WERI-Rb-1 (cell line): ENCODE results near the gene CUL1.

Source experiments
- DNase-seq: peaks from one replicate; pipeline ENCODE4 v3.0.0-alpha.2; 2020
- H3K27ac ChIP-seq: fragments of 250-450 bp; sonication (Bioruptor Pico); 2 replicates; pipeline ENCODE4 v1.5.1; 2020; ENCODE audit warnings: mild to moderate bottlenecking, moderate library complexity
- H3K27me3 ChIP-seq: fragments of 250-450 bp; sonication (Bioruptor Pico); 2 replicates; pipeline ENCODE4 v1.5.1; 2021; ENCODE audit warnings: mild to moderate bottlenecking, low read depth, moderate library complexity; ENCODE audit not compliant: insufficient read depth, severe bottlenecking
- H3K36me3 ChIP-seq: fragments of 250-450 bp; sonication (Bioruptor Pico); 2 replicates; pipeline ENCODE4 v1.5.1; 2020; ENCODE audit warnings: mild to moderate bottlenecking, moderate library complexity
- H3K4me3 ChIP-seq: 2 replicates; pipeline ENCODE4 v1.5.1; 2011; ENCODE audit warnings: low read depth, mild to moderate bottlenecking, control low read depth, low read length
- H3K9me3 ChIP-seq: fragments of 250-450 bp; sonication (Bioruptor Pico); 2 replicates; pipeline ENCODE4 v1.5.1; 2021; ENCODE audit warnings: mild to moderate bottlenecking, moderate library complexity; ENCODE audit not compliant: severe bottlenecking
- CTCF ChIP-seq: IDR thresholded peaks from 2 replicates; pipeline ENCODE4 v1.5.1; 2011; ENCODE audit warnings: low read depth, mild to moderate bottlenecking, control low read depth, inconsistent platforms, low read length

Gene CUL1

GRCh38 chr7:148825338-148825737 is 126.6 kb downstream of the CUL1 start:
- no peak for TF ChIP-seq CTCF
- H3K36me3 ChIP-seq = peaks cover 77% of the 10 kb centered on the region
- no peak overlapping the region for H3K27ac ChIP-seq
- no peak overlapping the region for H3K4me3 ChIP-seq
- no peak for DNase-seq
- no peaks in the 10 kb centered on the region for H3K9me3 ChIP-seq
- no peaks in the 10 kb centered on the region for H3K27me3 ChIP-seq

DNA sequence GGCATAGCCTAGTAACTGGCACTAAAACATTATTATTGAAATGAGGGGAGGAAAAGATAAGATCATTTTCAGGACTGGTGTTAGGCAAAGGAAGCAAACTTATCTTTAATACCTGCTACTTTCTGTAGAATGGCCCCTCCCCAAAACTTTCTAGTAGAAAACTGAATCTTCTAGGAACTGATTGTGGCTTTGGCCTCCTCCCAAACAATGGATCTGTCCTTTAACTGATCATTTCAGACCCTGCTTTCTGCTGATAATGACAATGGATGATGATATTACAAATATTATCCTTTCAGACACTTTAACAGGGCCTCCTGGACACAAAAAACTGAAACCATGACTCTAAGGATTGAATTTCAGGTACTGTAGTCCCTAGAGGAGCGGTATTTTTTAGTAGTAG is 130.3 kb downstream of the CUL1 start:
- Histone ChIP-seq H3K27ac (no peak overlapping the region), H3K27me3 (no peaks in the 10 kb centered on the region), H3K4me3 (no peak overlapping the region), H3K9me3 (no peaks in the 10 kb centered on the region), H3K36me3 (peaks cover 93% of the 10 kb centered on the region)
- no peak for TF ChIP-seq CTCF
- DNase-seq = no peak

- H3K9me3 ChIP-seq = no peaks in the 10 kb centered on the region
- H3K27me3 ChIP-seq = no peaks in the 10 kb centered on the region
- no peak for TF ChIP-seq CTCF
- DNase-seq = no peak
- H3K27ac ChIP-seq = no peak overlapping the region
- H3K4me3 ChIP-seq = no peak overlapping the region
- H3K36me3 ChIP-seq = peaks cover 91% of the 10 kb centered on the region
These were observed 132.4 kb downstream of the CUL1 start for GRCh38 chr7:148830897-148831692.

DNA sequence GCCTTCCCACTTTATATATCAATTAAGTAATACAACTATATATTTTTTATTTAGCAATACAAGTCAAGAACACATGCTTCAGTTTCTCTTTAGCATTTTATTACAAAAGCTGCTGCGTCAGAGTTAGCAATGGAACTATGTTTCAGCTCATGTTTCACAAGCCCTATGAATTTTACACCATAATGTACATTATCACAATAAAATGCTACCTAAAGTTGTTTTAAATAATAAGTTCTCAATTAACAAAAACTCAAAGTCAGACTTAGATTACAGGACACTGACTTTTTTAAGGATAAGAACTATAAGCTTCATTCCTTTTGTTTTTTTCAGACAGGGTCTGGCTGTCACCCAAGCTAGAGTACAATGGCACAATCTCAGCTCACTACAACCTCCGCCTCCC is 133.1 kb downstream of the CUL1 start:
- H3K4me3 ChIP-seq = no peak overlapping the region
- no peak for TF ChIP-seq CTCF
- no peaks in the 10 kb centered on the region for H3K9me3 ChIP-seq
- no peak for DNase-seq
- peaks cover 91% of the 10 kb centered on the region for H3K36me3 ChIP-seq
- H3K27me3 ChIP-seq = no peaks in the 10 kb centered on the region
- no peak overlapping the region for H3K27ac ChIP-seq

DNA sequence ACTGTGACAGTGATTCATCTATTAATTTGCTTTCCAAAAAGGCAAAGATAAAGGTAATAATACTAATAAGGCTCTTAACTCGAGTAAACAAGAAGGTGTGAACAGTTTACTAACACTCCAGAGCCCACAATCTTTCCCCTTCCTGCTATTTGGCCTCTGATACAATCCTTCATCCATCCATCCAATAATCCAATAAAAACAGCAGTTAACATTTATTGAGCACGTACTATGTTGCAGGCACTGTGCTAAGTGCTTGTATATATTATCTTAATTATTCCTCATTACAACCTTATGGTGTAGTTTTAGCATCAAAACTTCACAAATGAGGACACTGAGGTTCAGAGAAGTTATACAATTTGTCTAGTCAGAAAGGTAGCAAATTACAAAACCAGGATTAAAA is 135.9 kb downstream of the CUL1 start:
- peaks cover 90% of the 10 kb centered on the region for H3K36me3 ChIP-seq
- no peak for TF ChIP-seq CTCF
- DNase-seq = no peak

GRCh38 chr7:148835854-148836253 is 137.2 kb downstream of the CUL1 start:
- no peak for DNase-seq
- H3K27ac ChIP-seq = no peak overlapping the region
- no peak for TF ChIP-seq CTCF
- no peaks in the 10 kb centered on the region for H3K9me3 ChIP-seq
- H3K4me3 ChIP-seq = no peak overlapping the region
- peaks cover 83% of the 10 kb centered on the region for H3K36me3 ChIP-seq
- H3K27me3 ChIP-seq = no peaks in the 10 kb centered on the region

More for the DNA sequence above, 135.9 kb downstream of the CUL1 start:
- Histone ChIP-seq H3K9me3 (no peaks in the 10 kb centered on the region), H3K27me3 (no peaks in the 10 kb centered on the region), H3K4me3 (no peak overlapping the region), H3K27ac (no peak overlapping the region)
